Retinal pigment epithelial cell (primary cell): Measurements from ENCODE around the gene RPL36.

Experiments used
- DNase-seq: peaks from one replicate; pipeline ENCODE4 v3.0.0-alpha.2; 2010; ENCODE audit warnings: low read depth
- H3K4me3 ChIP-seq: 2 replicates; pipeline ENCODE4 v1.5.1; 2011; ENCODE audit warnings: mild to moderate bottlenecking, low read length, control low read depth, moderate library complexity
- TF ChIP-seq, protein P1 (sequence below): conservative IDR thresholded peaks from 2 replicates; pipeline ENCODE4 v1.5.1; 2011; ENCODE audit warnings: low read depth, low read length, control low read depth, inconsistent platforms

The RPL36 gene

GRCh38 chr19:5690955-5691821 is 1.1 kb downstream of the RPL36 start:
- TF ChIP-seq, protein P1, sequence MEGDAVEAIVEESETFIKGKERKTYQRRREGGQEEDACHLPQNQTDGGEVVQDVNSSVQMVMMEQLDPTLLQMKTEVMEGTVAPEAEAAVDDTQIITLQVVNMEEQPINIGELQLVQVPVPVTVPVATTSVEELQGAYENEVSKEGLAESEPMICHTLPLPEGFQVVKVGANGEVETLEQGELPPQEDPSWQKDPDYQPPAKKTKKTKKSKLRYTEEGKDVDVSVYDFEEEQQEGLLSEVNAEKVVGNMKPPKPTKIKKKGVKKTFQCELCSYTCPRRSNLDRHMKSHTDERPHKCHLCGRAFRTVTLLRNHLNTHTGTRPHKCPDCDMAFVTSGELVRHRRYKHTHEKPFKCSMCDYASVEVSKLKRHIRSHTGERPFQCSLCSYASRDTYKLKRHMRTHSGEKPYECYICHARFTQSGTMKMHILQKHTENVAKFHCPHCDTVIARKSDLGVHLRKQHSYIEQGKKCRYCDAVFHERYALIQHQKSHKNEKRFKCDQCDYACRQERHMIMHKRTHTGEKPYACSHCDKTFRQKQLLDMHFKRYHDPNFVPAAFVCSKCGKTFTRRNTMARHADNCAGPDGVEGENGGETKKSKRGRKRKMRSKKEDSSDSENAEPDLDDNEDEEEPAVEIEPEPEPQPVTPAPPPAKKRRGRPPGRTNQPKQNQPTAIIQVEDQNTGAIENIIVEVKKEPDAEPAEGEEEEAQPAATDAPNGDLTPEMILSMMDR: no peak
- H3K4me3 ChIP-seq: peak overlapping the region; percentile 96
- DNase-seq: no peak

GRCh38 chr19:5691822-5692722 is 2.0 kb downstream of the RPL36 start:
- TF ChIP-seq, protein P1: no peak
- peak overlapping the region; percentile 96 for H3K4me3 ChIP-seq
- no peak for DNase-seq

DNA sequence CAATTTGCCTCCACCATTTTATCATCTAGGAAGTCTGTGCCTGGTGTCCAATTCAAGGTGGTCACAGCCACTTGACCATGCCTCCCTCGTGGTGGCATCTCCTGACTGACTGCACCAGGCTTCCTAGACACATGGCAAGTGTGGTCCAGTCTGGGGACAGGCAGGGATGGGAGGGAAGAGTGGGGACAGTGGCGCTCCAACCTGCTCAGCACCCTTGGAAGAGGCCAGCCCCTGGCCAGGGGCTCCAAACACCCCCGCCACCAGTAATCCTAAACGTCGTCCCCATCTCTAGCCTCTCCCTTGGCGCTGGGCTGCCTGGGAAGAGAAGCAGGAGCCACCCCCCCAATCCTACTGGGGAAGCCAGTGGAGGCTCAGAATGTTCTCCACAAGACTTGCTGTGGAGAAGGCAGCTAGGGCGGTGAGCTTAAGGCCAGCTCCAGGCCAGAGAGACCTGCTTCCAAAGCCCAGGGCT is 2.7 kb downstream of the RPL36 start:
- DNase-seq: no peak

GRCh38 chr19:5693195-5694166 is 3.4 kb downstream of the RPL36 start:
- TF ChIP-seq, protein P1: no peak
- DNase-seq: no peak

More for the DNA sequence above, 2.7 kb downstream of the RPL36 start:
- TF ChIP-seq, protein P1: no peak
- no peak overlapping the region for H3K4me3 ChIP-seq

DNA sequence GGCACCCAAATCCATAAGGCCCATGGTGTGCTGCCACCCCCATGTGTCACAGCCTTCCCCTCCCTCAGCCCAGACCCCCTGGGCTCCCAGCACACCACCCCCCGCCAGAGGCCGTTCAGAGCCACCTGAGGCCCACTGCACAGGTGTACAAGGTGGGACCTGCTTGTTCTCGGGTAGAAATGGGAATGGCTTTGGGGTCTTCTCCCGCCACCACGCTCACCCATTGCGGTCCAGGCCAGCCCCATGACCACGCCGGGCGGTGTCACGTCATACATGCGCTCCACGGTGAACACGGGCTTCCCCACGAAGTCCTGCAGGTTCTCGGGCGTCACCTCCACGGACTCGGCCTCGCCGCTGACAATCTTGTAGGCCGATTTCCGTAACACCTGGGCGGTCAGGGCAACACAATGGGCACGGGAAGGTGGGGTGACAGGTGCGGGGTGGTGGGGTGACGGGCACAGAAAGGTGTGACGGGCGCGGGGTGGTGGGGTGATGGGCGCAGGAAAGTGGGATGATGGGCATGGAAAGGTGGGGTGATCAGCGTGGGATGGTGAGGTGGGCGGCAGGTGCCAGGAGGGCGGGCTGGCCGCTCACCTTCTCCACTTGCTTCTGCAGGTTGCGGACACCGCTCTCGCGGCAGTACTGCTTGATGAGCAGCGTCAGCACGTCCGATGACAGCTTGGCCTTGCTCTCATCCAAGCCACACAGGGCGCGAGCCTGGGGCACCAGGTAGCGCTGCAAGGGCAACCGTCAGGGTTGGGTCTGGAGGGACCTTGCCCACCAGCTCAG is 4.3 kb downstream of the RPL36 start:
- no peak for DNase-seq
- TF ChIP-seq, protein P1: no peak
- no peak overlapping the region for H3K4me3 ChIP-seq

More at GRCh38 chr19:5693195-5694166, 3.4 kb downstream of the RPL36 start:
- H3K4me3 ChIP-seq: no peak overlapping the region
